IMR-90 (cell line): ENCODE results near the gene ACSS2. TPM values are rescaled to one million over a fixed set of nuclear protein-coding genes. Genes with fewer than 3 reads are reported as not detected.

Experiments used
- ATAC-seq: fragments of 200-7000 bp; cut with Tn5 transposase; 2 replicates; pipeline ENCODE4 v1.9.1; 2020; ENCODE audit warnings: low read depth, mild to moderate bottlenecking, moderate library complexity
- BruUV-seq: library from RNA; stranded (reverse); fragments of 400-500 nt; replicated peaks from 2 replicates; lab custom pipeline; 2021; lab: Mats Ljungman, UMichigan
- CTCF ChIA-PET: fragments of 300-600 bp; formaldehyde crosslinking; extraction: SDS; loops from one replicate; lab custom pipeline; 2021; ENCODE audit warnings: antibody characterized with exemption; lab: Yijun Ruan, JAX
- POLR2A ChIA-PET: fragments of 300-600 bp; sonication (Branson Sonifier 250); formaldehyde crosslinking; loops from one replicate; lab custom pipeline; 2022; ENCODE audit warnings: antibody characterized with exemption; ENCODE audit not compliant: unreplicated experiment; lab: Charles Lee
- DNase-seq: peaks from one replicate; pipeline ENCODE4 v3.0.0; 2013
- H2AFZ ChIP-seq: replicated peaks from 2 replicates; pipeline ENCODE3; 2013; ENCODE audit warnings: low read length, mild to moderate bottlenecking; ENCODE audit not compliant: poor library complexity
- H2AK5ac ChIP-seq: 2 replicates; pipeline ENCODE4 v1.6.1; 2013; ENCODE audit warnings: low read depth, low read length, inconsistent platforms
- H2AK9ac ChIP-seq: replicated peaks from 2 replicates; pipeline ENCODE3; 2013; ENCODE audit warnings: mild to moderate bottlenecking, low read depth, low read length, moderate library complexity; ENCODE audit not compliant: poor library complexity
- H2BK120ac ChIP-seq: 2 replicates; pipeline ENCODE4 v1.6.1; 2013; ENCODE audit warnings: low read depth, low read length, inconsistent platforms
- H2BK15ac ChIP-seq: 3 replicates; pipeline ENCODE4 v1.6.1; 2013; ENCODE audit warnings: low read depth, low read length, inconsistent platforms
- H2BK20ac ChIP-seq: 2 replicates; pipeline ENCODE4 v1.6.1; 2013; ENCODE audit warnings: low read depth, mild to moderate bottlenecking, inconsistent platforms, low read length, moderate library complexity
- H2BK5ac ChIP-seq: 2 replicates; pipeline ENCODE4 v1.6.1; 2013; ENCODE audit warnings: mild to moderate bottlenecking, low read depth, low read length, inconsistent platforms; ENCODE audit not compliant: poor library complexity, severe bottlenecking
- H3K14ac ChIP-seq: replicated peaks from 2 replicates; pipeline ENCODE4 v1.6.1; 2013; ENCODE audit warnings: low read depth, low read length, inconsistent platforms
- H3K18ac ChIP-seq: 2 replicates; pipeline ENCODE4 v1.6.1; 2013; ENCODE audit warnings: low read depth, low read length, control low read depth
- H3K23ac ChIP-seq: 2 replicates; pipeline ENCODE4 v1.6.1; 2013; ENCODE audit warnings: low read depth, low read length, inconsistent platforms
- H3K27ac ChIP-seq: 2 replicates; pipeline ENCODE4 v1.5.1; 2013; ENCODE audit warnings: mild to moderate bottlenecking, control low read depth, low read length; ENCODE audit not compliant: insufficient read depth
- H3K27me3 ChIP-seq: 2 replicates; pipeline ENCODE4 v1.6.1; 2013; ENCODE audit warnings: low read length; ENCODE audit not compliant: control insufficient read depth, insufficient read depth
- H3K36me3 ChIP-seq: 2 replicates; pipeline ENCODE4 v1.6.1; 2013; ENCODE audit warnings: low read length, mixed read lengths; ENCODE audit not compliant: control insufficient read depth, insufficient read depth
- H3K4ac ChIP-seq: 2 replicates; pipeline ENCODE4 v1.6.1; 2013; ENCODE audit warnings: low read depth, low read length, inconsistent platforms
- H3K4me1 ChIP-seq: 2 replicates; pipeline ENCODE4 v1.6.1; 2013; ENCODE audit warnings: low read length, mixed read lengths; ENCODE audit not compliant: control insufficient read depth, insufficient read depth
- H3K4me2 ChIP-seq: 2 replicates; pipeline ENCODE4 v1.6.1; 2013; ENCODE audit warnings: low read depth, mild to moderate bottlenecking, control low read depth, low read length, moderate library complexity
- H3K4me3 ChIP-seq: 2 replicates; pipeline ENCODE4 v1.5.1; 2013; ENCODE audit warnings: low read depth, mild to moderate bottlenecking, control low read depth, low read length, moderate library complexity; ENCODE audit not compliant: insufficient read depth
- H3K56ac ChIP-seq: 2 replicates; pipeline ENCODE4 v1.6.1; 2013; ENCODE audit warnings: low read length, inconsistent platforms; ENCODE audit not compliant: insufficient read depth; ENCODE audit errors: extremely low read depth
- H3K79me1 ChIP-seq, 2 experiments: 2 replicates each; pipeline ENCODE4 v1.6.1; 2013; ENCODE audit warnings: low read length in 2 of 2, inconsistent platforms in 1 of 2, low read depth in 1 of 2
- H3K9ac ChIP-seq: 2 replicates; pipeline ENCODE4 v1.6.1; 2013; ENCODE audit warnings: low read depth, low read length, control low read depth
- H3K9me1 ChIP-seq: 2 replicates; pipeline ENCODE4 v1.6.1; 2013; ENCODE audit warnings: low read length, inconsistent platforms; ENCODE audit not compliant: insufficient read depth
- H3K9me3 ChIP-seq: 2 replicates; pipeline ENCODE4 v1.6.1; 2013; ENCODE audit warnings: low read length; ENCODE audit not compliant: control insufficient read depth, insufficient read depth
- H4K20me1 ChIP-seq: 2 replicates; pipeline ENCODE4 v1.6.1; 2013; ENCODE audit warnings: low read length, inconsistent platforms; ENCODE audit not compliant: insufficient read depth
- H4K5ac ChIP-seq: 2 replicates; pipeline ENCODE4 v1.6.1; 2013; ENCODE audit warnings: mild to moderate bottlenecking, low read depth, low read length, control low read depth
- H4K8ac ChIP-seq, 2 experiments: 2 replicates each; pipeline ENCODE4 v1.6.1; 2013; ENCODE audit warnings: low read depth in 2 of 2, low read length in 2 of 2, control low read depth in 1 of 2, inconsistent platforms in 1 of 2
- H4K91ac ChIP-seq: 2 replicates; pipeline ENCODE4 v1.6.1; 2013; ENCODE audit warnings: low read depth, low read length, inconsistent platforms; ENCODE audit not compliant: insufficient read depth
- BHLHE40 ChIP-seq: fragments of 150-350 bp; IDR thresholded peaks from 2 replicates; pipeline ENCODE4 v1.6.1; 2016; ENCODE audit warnings: mild to moderate bottlenecking, low read depth, low read length
- CEBPB ChIP-seq: IDR thresholded peaks from 2 replicates; pipeline ENCODE4 v1.6.1; 2012; ENCODE audit warnings: low read depth, low read length, improper control_type of control experiment
- CHD1 ChIP-seq: IDR thresholded peaks from 2 replicates; pipeline ENCODE4 v1.6.1; 2012; ENCODE audit warnings: low read depth, low read length, improper control_type of control experiment
- FOS ChIP-seq: fragments of 150-350 bp; IDR thresholded peaks from 2 replicates; pipeline ENCODE4 v1.6.1; 2016; ENCODE audit warnings: low read depth, low read length
- MAZ ChIP-seq: IDR thresholded peaks from 2 replicates; pipeline ENCODE4 v1.6.1; 2012; ENCODE audit warnings: low read depth, mild to moderate bottlenecking, low read length, improper control_type of control experiment, moderate library complexity, borderline replicate concordance
- NFE2L2 ChIP-seq: fragments of 150-350 bp; IDR thresholded peaks from 2 replicates; pipeline ENCODE4 v1.6.1; 2016; ENCODE audit warnings: low read depth, mild to moderate bottlenecking, low read length
- POLR2A ChIP-seq: IDR thresholded peaks from 2 replicates; pipeline ENCODE4 v1.6.1; 2012; ENCODE audit warnings: mild to moderate bottlenecking, low read depth, low read length
- RAD21 ChIP-seq: IDR thresholded peaks from 2 replicates; pipeline ENCODE4 v1.6.1; 2012; ENCODE audit warnings: low read length, improper control_type of control experiment
- RCOR1 ChIP-seq: IDR thresholded peaks from 2 replicates; pipeline ENCODE4 v1.6.1; 2012; ENCODE audit warnings: mild to moderate bottlenecking, low read length, improper control_type of control experiment; ENCODE audit not compliant: insufficient replicate concordance
- RFX5 ChIP-seq: IDR thresholded peaks from 2 replicates; pipeline ENCODE4 v1.8.0; 2012; ENCODE audit warnings: low read depth, mild to moderate bottlenecking, low read length, moderate library complexity
- SMC3 ChIP-seq: fragments of 150-350 bp; IDR thresholded peaks from 2 replicates; pipeline ENCODE4 v1.6.1; 2016; ENCODE audit warnings: low read depth, mild to moderate bottlenecking, antibody characterized with exemption, low read length, moderate library complexity
- WGBS, 2 experiments: methylation state at CpG; one replicate each; pipeline versions ENCODE4 v1.1.5 to v1.1.7; 2013; ENCODE audit warnings: missing lambda C conversion rate in 2 of 2; ENCODE audit not compliant: insufficient read length in 1 of 2; ENCODE audit errors: extremely low coverage in 2 of 2; 5-methylcytosine and 5-hydroxymethylcytosine counted together
- dilution Hi-C: fragments of 300-500 bp; cut with HindIII; formaldehyde crosslinking; loops from one replicate; pipeline ENCODE4 v1.14.3; 2018; ENCODE audit warnings: low sequenced_read_pairs; ENCODE audit not compliant: unreplicated experiment
- in situ Hi-C: fragments of 300-500 bp; cut with MboI; formaldehyde crosslinking; loops from 3 replicates; pipeline ENCODE4 v1.14.3; 2019; ENCODE audit warnings: low sequenced_read_pairs, inconsistent platforms, mixed read lengths
- intact Hi-C: fragments of 100-400 bp; cut with micrococcal nuclease; formaldehyde crosslinking; loops from 2 replicates; pipeline ENCODE4 v1.10.0; 2022
- polyA plus RNA-seq, 3 experiments: library from polyadenylated mRNA; depleted of rRNA; stranded (reverse); fragments of >200 nt; gene quantifications; 2 replicates each; pipeline ENCODE4 v1.2.3, GENCODE V29; 2012; ENCODE audit warnings: low replicate concordance in 1 of 3
- total RNA-seq: library from RNA; depleted of rRNA; stranded (reverse); fragments of >200 nt; gene quantifications from 2 replicates; pipeline ENCODE4 v1.2.3, GENCODE V29; 2012
- TF ChIP-seq, protein P1 (sequence below): fragments of 150-350 bp; IDR thresholded peaks from 2 replicates; pipeline ENCODE4 v1.6.1; 2016; ENCODE audit warnings: low read depth, mild to moderate bottlenecking, low read length, moderate library complexity, borderline replicate concordance
- TF ChIP-seq, protein P2 (sequence below): fragments of 150-350 bp; IDR thresholded peaks from 2 replicates; pipeline ENCODE4 v1.6.1; 2017; ENCODE audit warnings: mild to moderate bottlenecking, antibody characterized with exemption, low read length, low read depth

The ACSS2 gene
- total and polyA plus RNA-seq, 2 of the 4 experiments (the other 2 are of a cell fraction) = 26.9 to 46.4 TPM

DNA sequence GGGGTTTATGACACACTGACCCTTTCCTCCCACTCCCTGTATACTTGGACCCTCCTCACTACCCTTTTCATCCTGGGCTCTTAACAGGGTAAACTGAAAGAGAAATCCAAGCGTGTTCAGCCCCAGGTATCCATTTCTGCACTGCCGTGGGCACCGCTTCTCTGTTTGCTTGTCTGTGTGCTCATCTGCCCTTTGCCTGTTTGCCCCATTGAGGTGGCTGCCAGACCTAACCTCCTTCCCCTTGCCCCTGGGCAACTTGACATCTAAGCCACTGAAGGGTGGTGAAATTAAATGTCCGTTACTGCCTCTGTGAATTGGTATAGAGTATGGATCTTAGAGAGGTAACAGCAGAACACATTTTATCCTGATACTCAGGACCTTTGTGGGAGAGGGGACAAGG is 38.7 kb downstream of the ACSS2 start:
- in situ Hi-C loops = no loop called here
- no peak overlapping the region for H2BK120ac ChIP-seq

More for the DNA sequence above, 38.7 kb downstream of the ACSS2 start:
- no peak overlapping the region for H3K4me3 ChIP-seq
- H3K56ac ChIP-seq = no peak overlapping the region
- H3K27me3 ChIP-seq = no peaks in the 10 kb centered on the region
- no peak overlapping the region for H4K91ac ChIP-seq
- no peak overlapping the region for H4K8ac ChIP-seq
- peaks cover 4 to 6% of the 10 kb centered on the region in 2 experiments; a peak in 2 of 4 replicates for H3K79me1 ChIP-seq
- no peak overlapping the region for H2AK5ac ChIP-seq
- no peak overlapping the region for H3K4ac ChIP-seq
- no peak overlapping the region for H3K27ac ChIP-seq
- no peak overlapping the region for H2BK20ac ChIP-seq
- TF ChIP-seq, protein P1, sequence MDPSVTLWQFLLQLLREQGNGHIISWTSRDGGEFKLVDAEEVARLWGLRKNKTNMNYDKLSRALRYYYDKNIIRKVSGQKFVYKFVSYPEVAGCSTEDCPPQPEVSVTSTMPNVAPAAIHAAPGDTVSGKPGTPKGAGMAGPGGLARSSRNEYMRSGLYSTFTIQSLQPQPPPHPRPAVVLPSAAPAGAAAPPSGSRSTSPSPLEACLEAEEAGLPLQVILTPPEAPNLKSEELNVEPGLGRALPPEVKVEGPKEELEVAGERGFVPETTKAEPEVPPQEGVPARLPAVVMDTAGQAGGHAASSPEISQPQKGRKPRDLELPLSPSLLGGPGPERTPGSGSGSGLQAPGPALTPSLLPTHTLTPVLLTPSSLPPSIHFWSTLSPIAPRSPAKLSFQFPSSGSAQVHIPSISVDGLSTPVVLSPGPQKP = no peak
- TF ChIP-seq, protein P2, sequence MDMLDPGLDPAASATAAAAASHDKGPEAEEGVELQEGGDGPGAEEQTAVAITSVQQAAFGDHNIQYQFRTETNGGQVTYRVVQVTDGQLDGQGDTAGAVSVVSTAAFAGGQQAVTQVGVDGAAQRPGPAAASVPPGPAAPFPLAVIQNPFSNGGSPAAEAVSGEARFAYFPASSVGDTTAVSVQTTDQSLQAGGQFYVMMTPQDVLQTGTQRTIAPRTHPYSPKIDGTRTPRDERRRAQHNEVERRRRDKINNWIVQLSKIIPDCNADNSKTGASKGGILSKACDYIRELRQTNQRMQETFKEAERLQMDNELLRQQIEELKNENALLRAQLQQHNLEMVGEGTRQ = no peak
- TF ChIP-seq BHLHE40 (no peak), NFE2L2 (no peak), RFX5 (no peak), FOS (no peak), CEBPB (no peak), MAZ (no peak), SMC3 (no peak), CHD1 (no peak), POLR2A (no peak), RAD21 (no peak), RCOR1 (no peak)
- H3K4me1 ChIP-seq = no peaks in the 10 kb centered on the region
- intact Hi-C loops (no loop called here), dilution Hi-C loops (no loop called here)
- no peak overlapping the region for H2BK5ac ChIP-seq
- peaks cover 7% of the 10 kb centered on the region for H3K9me1 ChIP-seq
- H3K36me3 ChIP-seq = peaks cover 14% of the 10 kb centered on the region
- H3K23ac ChIP-seq = no peak overlapping the region
- 100% methylated on average over 2 of the region's 4 CpGs; no CpG with 5 or more reads in 1 of the 2 experiments for WGBS, 2 experiments
- no peak for ATAC-seq
- no peak overlapping the region for H3K14ac ChIP-seq
- no TSS peak for BruUV-seq
- no peak overlapping the region for H2BK15ac ChIP-seq
- no peak overlapping the region for H2AK9ac ChIP-seq
- no peak overlapping the region for H3K4me2 ChIP-seq
- no peaks in the 10 kb centered on the region for H4K20me1 ChIP-seq
- H3K18ac ChIP-seq = no peak overlapping the region
- H3K9me3 ChIP-seq = no peaks in the 10 kb centered on the region
- H4K5ac ChIP-seq = no peak overlapping the region
- no peak for DNase-seq
- CTCF ChIA-PET = no interaction called here
- no peak overlapping the region for H2AFZ ChIP-seq
- POLR2A ChIA-PET = no interaction called here
- no peak overlapping the region for H3K9ac ChIP-seq
